Esophagus squamous epithelium (tissue), 5 donors: ENCODE data around the gene VPS26C. TPM values are rescaled to one million over a fixed set of nuclear protein-coding genes. Genes with fewer than 3 reads are reported as not detected.

ENCODE experiments used
- DNase-seq: peaks from one replicate; lab custom pipeline; 2025; lab: John Stamatoyannopoulos, UW
- H3K27ac ChIP-seq, 4 donors: fragments of 200-600 bp; sonication (generic); one replicate each; pipeline ENCODE4 v1.5.1; 2016 to 2019; ENCODE audit warnings: mild to moderate bottlenecking in 1 of 4
- H3K27me3 ChIP-seq, 4 donors: fragments of 200-600 bp; sonication (generic); 1 replicate in 3 of 4; 2 replicates in 1 of 4; pipeline versions ENCODE4 v1.5.1 to v1.6.0; 2017 to 2021; ENCODE audit warnings: antibody characterized with exemption in 1 of 4
- H3K36me3 ChIP-seq, 3 donors: fragments of 200-600 bp; sonication (generic); one replicate each; pipeline ENCODE4 v1.5.1; 2016 to 2019
- H3K4me1 ChIP-seq, 3 donors: fragments of 200-600 bp; sonication (generic); one replicate each; pipeline ENCODE4 v1.5.1; 2017 to 2019
- H3K4me3 ChIP-seq, 4 donors: fragments of 200-600 bp; sonication (generic); 1 replicate in 3 of 4; 2 replicates in 1 of 4; pipeline ENCODE4 v1.5.1; 2016 to 2019; ENCODE audit warnings: mild to moderate bottlenecking in 2 of 4, moderate library complexity in 1 of 4
- H3K9me3 ChIP-seq, 3 donors: fragments of 200-600 bp; sonication (generic); one replicate each; pipeline ENCODE4 v1.5.1; 2016 to 2019
- CTCF ChIP-seq, 6 experiments: fragments of 450-650 bp in 4 of 6; fragments of 200-600 bp in 2 of 6; sonication (generic) in 2 of 6; IDR thresholded peaks; one replicate each; pipeline ENCODE4 v1.5.1; 2016 to 2019; ENCODE audit warnings: antibody characterized with exemption in 6 of 6, mild to moderate bottlenecking in 4 of 6, moderate library complexity in 4 of 6
- POLR2A ChIP-seq, 4 donors: fragments of 450-650 bp; IDR thresholded peaks; one replicate each; pipeline ENCODE4 v1.6.1; 2017; ENCODE audit warnings: antibody characterized with exemption in 4 of 4, mild to moderate bottlenecking in 4 of 4, moderate library complexity in 3 of 4
- WGBS, 2 donors: methylation state at CpG; one replicate each; pipeline ENCODE4 v1.1.5; 2018; 5-methylcytosine and 5-hydroxymethylcytosine counted together
- intact Hi-C: fragments of 100-400 bp; cut with DNase I; formaldehyde crosslinking; loops from one replicate; pipeline ENCODE4 v1.15.0; 2022
- total RNA-seq, 4 donors: library from RNA; depleted of rRNA; stranded (reverse); fragments of >200 nt; gene quantifications; one replicate each; pipeline ENCODE4 v1.1.0, GENCODE V29; 2016
- donor health status: DM: yes; HTN: yes; CAD: no.

Gene VPS26C
- total RNA-seq, 4 donors from 2014 or later: 35.6 to 58.0 (median 44.0) TPM

GRCh38 chr21:37270576-37271365 is 3.6 kb upstream of the VPS26C start:
- H3K4me1 ChIP-seq: peaks cover 7 to 42% (median 18%) of the 10 kb centered on the region in 3 donors
- H3K36me3 ChIP-seq: no peaks in the 10 kb centered on the region
- 67 to 76% methylated on average over 8 of the region's 8 CpGs for WGBS, 2 donors
- no peaks in the 10 kb centered on the region for H3K27me3 ChIP-seq
- no peak overlapping the region for H3K4me3 ChIP-seq
- DNase-seq: no peak
- H3K27ac ChIP-seq: peak overlapping the region; percentile 64 to 81 (median 72)
- TF ChIP-seq CTCF (IDR thresholded peaks at IDR 0.05) (no peak), POLR2A (IDR thresholded peaks at IDR 0.05) (no peak)
- H3K9me3 ChIP-seq: no peaks in the 10 kb centered on the region
- intact Hi-C loops: no loop called here

GRCh38 chr21:37269481-37269880 is 2.3 kb upstream of the VPS26C start:
- DNase-seq: no peak
- WGBS, 2 donors: 90% methylated on average over 6 to 10 of the region's 11 CpGs
- no peak for TF ChIP-seq CTCF (IDR thresholded peaks at IDR 0.05)
- no peak for TF ChIP-seq POLR2A (IDR thresholded peaks at IDR 0.05)
- Histone ChIP-seq H3K9me3 (no peaks in the 10 kb centered on the region), H3K27ac (peak overlapping the region in 1 of 4 donors; percentile 81), H3K27me3 (no peaks in the 10 kb centered on the region), H3K4me3 (no peak overlapping the region), H3K4me1 (peaks cover 9 to 55% (median 25%) of the 10 kb centered on the region in 3 donors), H3K36me3 (no peaks in the 10 kb centered on the region)
- intact Hi-C loops: no loop called here

GRCh38 chr21:37268186-37268503 is 1.0 kb upstream of the VPS26C start:
- peak overlapping the region; percentile 76 to 92 (median 84) for H3K4me3 ChIP-seq
- no peak for DNase-seq

GRCh38 chr21:37266515-37267221 is 466 bp downstream of the VPS26C start:
- H3K4me3 ChIP-seq: peak overlapping the region; percentile 76 to 92 (median 84)
- H3K36me3 ChIP-seq: no peaks in the 10 kb centered on the region
- no peaks in the 10 kb centered on the region for H3K9me3 ChIP-seq
- H3K27ac ChIP-seq: peak overlapping the region; percentile 97 to 99 (median 99)
- WGBS, 2 donors: 6 to 7% methylated on average over 6 of the region's 39 CpGs
- DNase-seq: no peak
- intact Hi-C loops: loop anchor here (2.0 kb wide), 1 partner anchor 100 kb away; the partner anchor contains the start of gene DYRK1A
- H3K4me1 ChIP-seq: peaks cover 18 to 79% (median 34%) of the 10 kb centered on the region in 3 donors
- H3K27me3 ChIP-seq: no peaks in the 10 kb centered on the region
- TF ChIP-seq CTCF (IDR thresholded peaks at IDR 0.05) (no peak), POLR2A (IDR thresholded peaks at IDR 0.05) (no peak)

More at GRCh38 chr21:37268186-37268503, 1.0 kb upstream of the VPS26C start:
- WGBS, 2 donors: 1 to 2% methylated on average over 4 to 6 of the region's 7 CpGs
- Histone ChIP-seq H3K4me1 (peaks cover 18 to 68% (median 34%) of the 10 kb centered on the region in 3 donors), H3K36me3 (no peaks in the 10 kb centered on the region), H3K9me3 (no peaks in the 10 kb centered on the region), H3K27me3 (no peaks in the 10 kb centered on the region), H3K27ac (peak overlapping the region; percentile 97 to 99 (median 99))
- TF ChIP-seq CTCF (IDR thresholded peaks at IDR 0.05) (peak in 1 of 6 experiments; percentile 0), POLR2A (IDR thresholded peaks at IDR 0.05) (no peak)
- intact Hi-C loops: no loop called here

- H3K9me3 ChIP-seq: no peaks in the 10 kb centered on the region
- H3K4me1 ChIP-seq: peaks cover 18 to 65% (median 26%) of the 10 kb centered on the region in 3 donors
- no peaks in the 10 kb centered on the region for H3K27me3 ChIP-seq
- H3K4me3 ChIP-seq: no peak overlapping the region
- 55 to 72% methylated on average over 4 of the region's 4 CpGs for WGBS, 2 donors
- intact Hi-C loops: no loop called here
- TF ChIP-seq CTCF (IDR thresholded peaks at IDR 0.05): no peak
- TF ChIP-seq POLR2A (IDR thresholded peaks at IDR 0.05): no peak
- H3K27ac ChIP-seq: peak overlapping the region in 3 of 4 donors; percentile 23 to 79 (median 70)
- H3K36me3 ChIP-seq: no peaks in the 10 kb centered on the region
- no peak for DNase-seq
Observed at GRCh38 chr21:37264808-37265207, 2.3 kb downstream of the VPS26C start.
